ENCODE data around the gene ANO10.

GRCh38 chr3:43331381-43331780 lies 290.4 kb downstream of the ANO10 start:
- TF ChIP-seq CTCF (IDR thresholded peaks at IDR 0.05; ENCODE audit: extremely low read depth in 1 of 2, insufficient read depth in 1 of 2, low read depth in 1 of 2, low read length in 2 of 2) (no peak), POLR2A (IDR thresholded peaks at IDR 0.05; ENCODE audit: low read depth, low read length) (no peak), POLR2AphosphoS5 (IDR thresholded peaks at IDR 0.05; ENCODE audit: insufficient read depth, low read depth, low read length) (no peak), EZH2 (IDR thresholded peaks at IDR 0.05; ENCODE audit: borderline replicate concordance, low read depth, low read length, severe bottlenecking) (no peak), MYC (IDR thresholded peaks at IDR 0.05; ENCODE audit: low read depth, low read length) (no peak), FOS (IDR thresholded peaks at IDR 0.05; ENCODE audit: borderline replicate concordance, insufficient read depth, low read length) (no peak)
